Subcutaneous adipose tissue (tissue), 4 donors: ENCODE results near the gene SLC35A4. TPM values are rescaled to one million over a fixed set of nuclear protein-coding genes. Genes with fewer than 3 reads are reported as not detected.

Experiments used
- total RNA-seq, 4 donors: library from RNA; depleted of rRNA; stranded (reverse); fragments of >200 nt; gene quantifications; one replicate each; pipeline ENCODE4 v1.1.0, GENCODE V29; 2016
- TF ChIP-seq, protein P1 (sequence below): fragments of 450-650 bp; IDR thresholded peaks from one replicate; pipeline ENCODE4 v1.5.1; 2016; ENCODE audit warnings: low read depth, mild to moderate bottlenecking, control low read depth, antibody characterized with exemption, moderate library complexity

Gene SLC35A4
- total RNA-seq, 4 donors from 2014 or later: 21.1 to 32.2 (median 25.4) TPM

DNA sequence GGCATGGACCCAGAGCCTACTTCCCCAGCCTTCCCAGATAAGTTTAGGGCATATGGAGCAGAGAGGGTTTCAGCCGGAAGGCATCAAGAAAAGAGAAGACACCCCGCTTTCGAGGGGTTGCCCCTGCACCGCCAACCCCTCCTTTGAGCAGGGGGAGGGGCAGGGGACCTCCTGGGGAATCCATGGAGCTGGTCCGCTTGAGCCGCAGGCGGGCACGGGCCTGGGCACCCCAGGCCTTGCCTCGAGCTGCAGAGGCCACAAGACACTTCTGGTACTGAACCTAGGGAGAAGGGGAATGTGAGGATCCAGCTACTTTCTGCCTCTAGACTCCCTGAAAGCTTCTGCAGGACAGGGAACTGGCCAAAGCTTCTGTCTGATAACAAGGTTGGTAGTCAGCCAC is 6.1 kb upstream of the SLC35A4 start:
- TF ChIP-seq, protein P1, sequence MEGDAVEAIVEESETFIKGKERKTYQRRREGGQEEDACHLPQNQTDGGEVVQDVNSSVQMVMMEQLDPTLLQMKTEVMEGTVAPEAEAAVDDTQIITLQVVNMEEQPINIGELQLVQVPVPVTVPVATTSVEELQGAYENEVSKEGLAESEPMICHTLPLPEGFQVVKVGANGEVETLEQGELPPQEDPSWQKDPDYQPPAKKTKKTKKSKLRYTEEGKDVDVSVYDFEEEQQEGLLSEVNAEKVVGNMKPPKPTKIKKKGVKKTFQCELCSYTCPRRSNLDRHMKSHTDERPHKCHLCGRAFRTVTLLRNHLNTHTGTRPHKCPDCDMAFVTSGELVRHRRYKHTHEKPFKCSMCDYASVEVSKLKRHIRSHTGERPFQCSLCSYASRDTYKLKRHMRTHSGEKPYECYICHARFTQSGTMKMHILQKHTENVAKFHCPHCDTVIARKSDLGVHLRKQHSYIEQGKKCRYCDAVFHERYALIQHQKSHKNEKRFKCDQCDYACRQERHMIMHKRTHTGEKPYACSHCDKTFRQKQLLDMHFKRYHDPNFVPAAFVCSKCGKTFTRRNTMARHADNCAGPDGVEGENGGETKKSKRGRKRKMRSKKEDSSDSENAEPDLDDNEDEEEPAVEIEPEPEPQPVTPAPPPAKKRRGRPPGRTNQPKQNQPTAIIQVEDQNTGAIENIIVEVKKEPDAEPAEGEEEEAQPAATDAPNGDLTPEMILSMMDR: no peak

DNA sequence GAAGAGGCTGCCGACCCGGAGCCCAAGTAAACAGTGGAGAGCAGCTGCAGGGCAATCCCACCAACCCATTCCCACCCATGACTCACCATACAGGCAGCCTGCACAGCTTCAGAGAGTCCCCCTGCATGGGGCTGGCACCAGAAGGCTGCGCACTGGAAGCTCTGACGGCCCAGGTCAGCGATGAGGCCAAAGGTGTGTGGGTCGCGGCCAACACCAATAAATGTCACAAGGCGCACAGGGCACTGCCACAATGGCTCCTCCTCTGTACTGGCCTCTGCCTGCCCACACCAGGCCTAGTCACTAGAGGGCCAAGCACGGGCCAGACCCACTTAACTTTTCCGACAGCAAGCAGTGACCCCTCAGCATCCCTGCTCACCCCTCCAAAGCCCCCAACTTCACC is 4.4 kb upstream of the SLC35A4 start:
- TF ChIP-seq, protein P1: no peak

DNA sequence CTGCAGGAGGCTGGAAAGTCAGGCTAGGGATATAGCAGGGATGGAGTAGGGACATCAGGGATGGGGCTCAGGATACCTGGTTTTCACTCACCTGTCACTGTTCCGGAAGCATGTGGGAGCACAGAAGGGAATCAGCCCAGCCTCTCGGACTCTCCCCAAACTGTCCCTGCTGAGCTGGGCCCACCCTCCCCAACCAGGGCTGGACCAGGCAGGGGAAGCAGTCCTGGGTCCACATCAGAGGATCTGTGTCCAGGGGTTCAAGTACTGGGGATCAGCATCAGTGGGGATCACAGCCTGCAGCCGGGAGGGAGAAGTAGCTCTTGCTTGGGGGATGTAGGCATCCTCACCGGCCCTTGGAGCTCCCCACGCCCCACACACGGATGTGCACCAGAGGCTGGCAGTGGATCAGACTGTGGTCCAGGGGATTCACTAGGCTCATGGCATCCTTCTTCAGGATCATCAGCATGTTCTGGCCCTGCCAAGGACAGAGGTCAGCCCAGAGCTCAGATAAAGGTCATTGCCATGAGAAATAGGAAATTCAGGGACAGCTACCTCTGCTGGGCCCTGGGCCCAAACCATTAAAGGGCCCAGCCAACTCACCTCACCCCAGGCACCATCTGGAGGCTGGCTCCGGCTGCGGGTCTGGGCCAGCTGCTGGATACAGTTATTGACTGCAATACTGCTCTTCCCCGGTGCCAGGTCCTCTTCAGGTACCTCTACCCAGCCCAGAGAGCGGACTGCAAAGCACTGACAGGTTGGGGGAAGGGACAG is 2.7 kb upstream of the SLC35A4 start:
- TF ChIP-seq, protein P1: no peak

DNA sequence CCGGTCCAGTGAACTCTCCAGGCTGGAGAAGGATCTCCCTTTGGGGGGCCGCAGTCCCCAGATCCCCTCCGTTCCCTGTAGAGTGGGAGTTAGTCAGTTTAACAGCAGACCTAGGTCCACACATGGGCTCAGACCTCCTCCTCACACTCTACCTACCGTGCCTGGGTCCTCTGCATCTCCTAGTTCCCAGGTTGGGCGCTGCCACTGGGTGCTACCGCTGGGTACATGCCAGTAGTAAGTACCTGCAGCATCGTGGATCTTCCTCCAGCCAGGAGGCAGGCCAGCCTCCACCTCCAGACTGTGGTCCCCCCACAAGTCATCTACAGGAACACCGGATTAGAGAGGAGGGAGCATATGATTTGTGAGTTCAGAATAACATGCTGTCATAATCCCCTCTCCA is 1.0 kb upstream of the SLC35A4 start:
- TF ChIP-seq, protein P1: no peak

DNA sequence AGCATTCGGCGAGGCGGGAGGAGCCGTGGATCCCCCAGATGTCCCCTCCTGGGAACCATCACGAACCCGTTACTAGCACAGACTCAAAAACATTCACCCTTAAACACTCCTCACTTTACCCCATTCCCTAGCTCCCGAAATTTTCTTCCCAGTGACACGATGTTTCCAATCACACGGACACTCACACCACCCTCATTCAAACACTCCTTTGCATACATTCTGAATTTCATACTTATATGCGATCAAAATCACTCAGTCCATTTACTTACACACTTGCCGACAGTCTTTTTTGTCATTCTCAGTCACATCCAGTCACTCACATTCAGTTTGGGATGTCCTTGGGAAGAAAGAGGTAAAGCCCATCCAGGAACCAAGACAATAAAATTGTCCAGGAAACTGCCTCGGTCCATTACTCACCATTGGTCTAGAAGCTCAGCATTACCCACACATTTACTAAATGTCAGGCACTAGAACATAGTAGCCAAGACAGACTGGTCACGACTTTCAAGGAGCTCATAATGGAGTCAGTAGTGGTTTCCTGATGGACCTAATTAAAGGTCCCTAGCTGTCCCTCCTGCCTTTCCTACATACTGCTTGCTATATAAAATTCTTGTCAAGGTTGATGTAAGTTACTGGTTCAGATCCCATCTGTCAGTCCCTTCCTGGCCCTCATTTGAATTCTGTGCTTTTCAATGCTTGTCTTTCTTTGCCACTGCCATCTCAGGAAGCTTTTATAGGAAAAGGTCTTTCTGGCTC is 574 bp downstream of the SLC35A4 start:
- TF ChIP-seq, protein P1: no peak

DNA sequence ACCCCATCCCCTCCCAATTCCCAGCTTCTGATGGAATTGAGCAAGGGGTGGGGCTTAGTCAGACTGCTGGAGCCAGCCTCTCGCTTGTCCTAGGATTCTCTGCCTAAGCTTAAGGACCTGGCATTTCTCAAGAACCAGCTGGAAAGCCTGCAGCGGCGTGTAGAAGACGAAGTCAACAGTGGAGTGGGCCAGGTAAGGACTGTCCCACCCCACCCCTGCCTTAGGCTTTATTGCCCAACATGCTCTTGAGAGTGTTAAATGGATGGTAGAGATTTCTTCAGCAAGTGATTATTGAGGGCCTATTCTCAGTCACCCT is 1.1 kb downstream of the SLC35A4 start:
- TF ChIP-seq, protein P1: no peak

DNA sequence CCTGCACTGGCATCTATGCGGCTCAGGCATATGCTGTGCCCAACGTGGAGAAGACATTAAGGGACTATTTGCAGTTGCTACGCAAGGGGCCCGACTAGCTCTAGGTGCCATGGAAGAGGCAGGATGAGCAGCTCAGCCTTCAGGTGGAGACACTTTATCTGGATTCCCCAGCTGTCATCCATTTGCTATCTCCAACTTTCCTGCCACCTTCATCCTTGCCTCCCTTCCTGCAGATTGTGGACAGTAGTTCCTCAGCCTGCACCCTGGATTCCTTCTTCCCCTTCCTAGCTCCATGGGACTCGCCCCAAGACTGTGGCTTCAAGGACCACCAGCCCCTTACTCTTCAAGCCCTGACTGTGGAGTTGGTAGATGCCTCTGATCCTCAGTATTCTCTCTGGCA is 2.0 kb downstream of the SLC35A4 start:
- TF ChIP-seq, protein P1: no peak
